MCF 10A (cell line): ENCODE data around the gene PCAT7. TPM values are rescaled to one million over a fixed set of nuclear protein-coding genes. Genes with fewer than 3 reads are reported as not detected.
"Not testable (repeated sequence)": the region's sequence is repeated elsewhere in the genome, so short reads cannot be mapped to it uniquely, and the experiment has no call there.

Experiments used
- BruUV-seq: library from RNA; stranded (reverse); fragments of 400-500 nt; replicated peaks from 2 replicates; lab custom pipeline; 2021; lab: Mats Ljungman, UMichigan
- CTCF ChIA-PET: fragments of 300-600 bp; sonication (Branson Sonifier 250); formaldehyde crosslinking; extraction: SDS; loops from one replicate; lab custom pipeline; 2021; ENCODE audit warnings: antibody characterized with exemption, inconsistent platforms; lab: Yijun Ruan, JAX
- POLR2A ChIA-PET: fragments of 300-600, 350-650 bp; sonication (Branson Sonifier 250); formaldehyde crosslinking; extraction: SDS; loops from one replicate; lab custom pipeline; 2020; ENCODE audit warnings: antibody characterized with exemption, inconsistent platforms; lab: Yijun Ruan, JAX
- DNase-seq: peaks from one replicate; pipeline ENCODE4 v3.0.0-alpha.2; 2018; ENCODE audit not compliant: unreplicated experiment
- H3K27ac Mint-ChIP-seq: one replicate; pipeline ENCODE4 v1.8.0; 2022; ENCODE audit warnings: mild to moderate bottlenecking, low read depth, mixed read lengths; ENCODE audit not compliant: unreplicated experiment
- H3K27me3 Mint-ChIP-seq: one replicate; pipeline ENCODE4 v1.8.0; 2022; ENCODE audit warnings: mixed read lengths; ENCODE audit not compliant: insufficient read depth, unreplicated experiment
- H3K36me3 Mint-ChIP-seq: one replicate; pipeline ENCODE4 v1.8.0; 2022; ENCODE audit warnings: mild to moderate bottlenecking, moderate library complexity, mixed read lengths; ENCODE audit not compliant: insufficient read depth, unreplicated experiment
- H3K4me1 Mint-ChIP-seq: one replicate; pipeline ENCODE4 v1.8.0; 2022; ENCODE audit warnings: mixed read lengths; ENCODE audit not compliant: insufficient read depth, unreplicated experiment
- H3K4me3 Mint-ChIP-seq: one replicate; pipeline ENCODE4 v1.8.0; 2022; ENCODE audit warnings: mild to moderate bottlenecking, moderate library complexity, mixed read lengths; ENCODE audit not compliant: unreplicated experiment
- H3K9me3 Mint-ChIP-seq: one replicate; pipeline ENCODE4 v1.8.0; 2022; ENCODE audit warnings: mixed read lengths; ENCODE audit not compliant: unreplicated experiment
- intact Hi-C: fragments of 100-400 bp; cut with micrococcal nuclease; formaldehyde crosslinking; loops from 2 replicates; pipeline ENCODE4 v1.14.1; 2022
- total RNA-seq: library from RNA; stranded (reverse); gene quantifications from 2 replicates; pipeline ENCODE4 v1.2.3, GENCODE V29; 2022
- TF ChIP-seq, protein P1 (sequence below): fragments of 200-600 bp; IDR thresholded peaks from one replicate; pipeline ENCODE4 v1.8.0; 2022; ENCODE audit warnings: antibody characterized with exemption, mild to moderate bottlenecking; ENCODE audit not compliant: unreplicated experiment

Gene PCAT7
- total RNA-seq, 1 experiment from 2014 or later: not detected

DNA sequence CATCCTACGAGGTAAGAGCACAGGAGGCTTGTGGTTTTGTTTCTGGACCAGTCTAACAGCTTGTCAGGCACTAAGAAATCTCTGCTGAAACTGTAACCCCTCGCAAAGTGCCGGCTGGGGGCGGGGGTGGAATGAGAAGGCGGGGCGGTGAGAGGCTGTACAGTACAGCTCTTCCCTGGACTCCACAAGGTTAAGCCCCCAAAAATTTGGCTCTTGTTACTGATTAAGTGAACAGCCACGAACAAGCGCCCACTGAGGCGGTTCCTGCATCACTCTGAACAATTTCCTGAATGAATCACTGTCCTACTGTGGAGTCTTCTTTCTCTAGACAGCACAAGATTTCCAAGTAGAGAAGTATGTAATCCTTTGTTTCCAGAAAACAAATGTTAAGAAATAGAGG is 31.9 kb downstream of the PCAT7 start:
- H3K27me3 Mint-ChIP-seq: peaks cover 15% of the 10 kb centered on the region
- CTCF ChIA-PET: interaction anchor here (1.5 kb wide), 1 partner anchor 14 kb away, joined by 3 read pairs; no protein-coding TSS in a partner anchor
- no peaks in the 10 kb centered on the region for H3K9me3 Mint-ChIP-seq
- H3K4me1 Mint-ChIP-seq: peaks cover 5% of the 10 kb centered on the region
- intact Hi-C loops: no loop called here
- no TSS peak for BruUV-seq
- TF ChIP-seq, protein P1, sequence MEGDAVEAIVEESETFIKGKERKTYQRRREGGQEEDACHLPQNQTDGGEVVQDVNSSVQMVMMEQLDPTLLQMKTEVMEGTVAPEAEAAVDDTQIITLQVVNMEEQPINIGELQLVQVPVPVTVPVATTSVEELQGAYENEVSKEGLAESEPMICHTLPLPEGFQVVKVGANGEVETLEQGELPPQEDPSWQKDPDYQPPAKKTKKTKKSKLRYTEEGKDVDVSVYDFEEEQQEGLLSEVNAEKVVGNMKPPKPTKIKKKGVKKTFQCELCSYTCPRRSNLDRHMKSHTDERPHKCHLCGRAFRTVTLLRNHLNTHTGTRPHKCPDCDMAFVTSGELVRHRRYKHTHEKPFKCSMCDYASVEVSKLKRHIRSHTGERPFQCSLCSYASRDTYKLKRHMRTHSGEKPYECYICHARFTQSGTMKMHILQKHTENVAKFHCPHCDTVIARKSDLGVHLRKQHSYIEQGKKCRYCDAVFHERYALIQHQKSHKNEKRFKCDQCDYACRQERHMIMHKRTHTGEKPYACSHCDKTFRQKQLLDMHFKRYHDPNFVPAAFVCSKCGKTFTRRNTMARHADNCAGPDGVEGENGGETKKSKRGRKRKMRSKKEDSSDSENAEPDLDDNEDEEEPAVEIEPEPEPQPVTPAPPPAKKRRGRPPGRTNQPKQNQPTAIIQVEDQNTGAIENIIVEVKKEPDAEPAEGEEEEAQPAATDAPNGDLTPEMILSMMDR: no peak
- no peak overlapping the region for H3K27ac Mint-ChIP-seq
- no peak for DNase-seq
- POLR2A ChIA-PET: no interaction called here
- peaks cover 4% of the 10 kb centered on the region for H3K36me3 Mint-ChIP-seq
- H3K4me3 Mint-ChIP-seq: no peak overlapping the region

DNA sequence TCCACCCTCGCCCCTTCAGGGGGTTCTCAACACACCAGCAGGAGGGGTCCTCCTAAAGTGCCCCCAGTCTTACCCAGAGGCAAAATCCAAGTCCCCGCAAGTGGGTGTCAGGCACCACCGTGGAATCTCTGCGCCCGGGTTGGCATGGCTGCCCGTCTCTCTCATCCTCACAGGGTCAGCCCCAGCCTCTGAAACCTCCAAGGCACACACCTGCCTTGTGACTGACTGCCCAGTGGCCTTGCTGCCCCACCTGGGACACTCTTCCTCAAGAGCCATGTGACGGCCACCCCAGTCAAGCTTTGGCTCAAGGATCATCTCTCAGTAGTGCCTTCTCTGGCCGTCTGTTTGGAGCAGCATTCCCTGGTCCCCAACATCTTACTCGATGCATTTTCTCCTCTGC is 33.8 kb downstream of the PCAT7 start:
- ChIA-PET CTCF (no interaction called here), POLR2A (no interaction called here)
- no peak overlapping the region for H3K4me3 Mint-ChIP-seq
- H3K36me3 Mint-ChIP-seq: no peaks in the 10 kb centered on the region
- TF ChIP-seq, protein P1: no peak
- intact Hi-C loops: no loop called here
- no peak for DNase-seq
- H3K27me3 Mint-ChIP-seq: peaks cover 15% of the 10 kb centered on the region
- no peak overlapping the region for H3K27ac Mint-ChIP-seq
- BruUV-seq: no TSS peak
- H3K9me3 Mint-ChIP-seq: no peaks in the 10 kb centered on the region
- H3K4me1 Mint-ChIP-seq: peaks cover 5% of the 10 kb centered on the region

DNA sequence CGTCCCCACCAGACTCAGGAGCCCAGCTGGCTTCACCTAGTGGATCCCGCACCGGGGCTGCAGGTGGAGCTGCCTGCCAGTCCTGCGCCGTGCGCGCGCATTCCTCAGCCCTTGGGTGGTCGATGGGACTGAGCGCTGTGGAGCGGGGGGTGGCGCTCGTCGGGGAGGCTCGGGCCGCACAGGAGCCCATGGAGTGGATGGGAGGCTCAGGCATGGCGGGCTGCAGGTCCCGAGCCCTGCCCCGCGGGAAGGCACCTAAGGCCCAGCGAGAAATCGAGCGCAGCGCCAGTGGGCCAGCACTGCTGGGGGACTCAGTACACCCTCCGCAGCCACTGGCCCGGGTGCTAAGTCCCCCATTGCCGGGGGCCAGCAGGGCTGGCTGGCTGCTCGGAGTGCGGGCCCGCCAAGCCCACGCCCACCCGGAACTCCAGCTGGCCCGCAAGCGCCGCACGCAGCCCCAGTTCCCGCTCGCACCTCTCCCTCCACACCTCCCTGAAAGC is 36.2 kb downstream of the PCAT7 start:
- H3K36me3 Mint-ChIP-seq, BruUV-seq, H3K4me3 Mint-ChIP-seq, POLR2A ChIA-PET, H3K9me3 Mint-ChIP-seq, CTCF ChIA-PET, intact Hi-C loops, DNase-seq, H3K27ac Mint-ChIP-seq, H3K4me1 Mint-ChIP-seq: not testable (repeated sequence)
- peaks cover 15% of the 10 kb centered on the region for H3K27me3 Mint-ChIP-seq

DNA sequence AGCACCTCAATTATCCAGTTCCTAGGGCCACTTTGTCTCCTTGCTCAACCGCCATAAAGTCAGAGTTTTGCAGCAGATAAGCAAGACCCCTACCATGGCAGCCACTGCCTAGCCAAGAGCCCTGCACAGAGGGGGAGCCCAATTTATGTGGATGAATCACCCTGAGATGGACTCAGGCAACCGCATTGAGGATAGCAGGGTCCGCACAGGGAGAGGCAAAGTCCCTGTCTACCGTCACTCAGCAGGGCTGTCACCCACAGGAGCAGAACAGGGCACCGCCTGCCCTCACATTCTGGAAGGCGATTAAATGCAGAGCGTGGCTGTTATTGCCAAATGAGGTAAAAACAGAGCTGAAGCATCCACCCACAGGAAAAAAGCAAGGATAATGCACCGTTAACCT is 37.0 kb downstream of the PCAT7 start:
- intact Hi-C loops: no loop called here
- TF ChIP-seq, protein P1: no peak
- H3K4me3 Mint-ChIP-seq: no peak overlapping the region
- H3K4me1 Mint-ChIP-seq: no peaks in the 10 kb centered on the region
- POLR2A ChIA-PET: no interaction called here
- no peak overlapping the region for H3K27ac Mint-ChIP-seq
- no peaks in the 10 kb centered on the region for H3K36me3 Mint-ChIP-seq
- BruUV-seq: no TSS peak
- no peaks in the 10 kb centered on the region for H3K9me3 Mint-ChIP-seq
- CTCF ChIA-PET: no interaction called here
- no peak for DNase-seq
- peaks cover 15% of the 10 kb centered on the region for H3K27me3 Mint-ChIP-seq

DNA sequence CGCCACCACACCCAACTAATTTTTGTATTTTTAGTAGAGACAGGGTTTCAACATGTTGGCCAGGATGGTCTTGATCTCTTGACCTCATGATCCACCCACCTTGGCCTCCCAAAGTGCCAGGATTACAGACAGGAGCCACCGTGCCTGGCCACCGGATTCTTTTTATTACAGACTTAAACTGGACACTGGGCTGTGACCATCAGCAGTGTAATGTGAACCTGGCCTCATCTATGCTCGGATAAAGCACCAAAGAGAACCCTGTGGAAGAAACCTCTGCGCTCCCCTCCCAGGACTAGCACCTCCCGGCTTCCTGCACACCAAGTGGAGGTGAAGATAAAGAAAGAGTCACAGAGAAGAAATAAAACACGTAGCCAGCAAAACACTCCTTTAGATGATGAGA is 37.8 kb downstream of the PCAT7 start:
- H3K4me1 Mint-ChIP-seq, H3K4me3 Mint-ChIP-seq, H3K9me3 Mint-ChIP-seq, H3K27ac Mint-ChIP-seq, H3K36me3 Mint-ChIP-seq, POLR2A ChIA-PET, DNase-seq, CTCF ChIA-PET, BruUV-seq, intact Hi-C loops: not testable (repeated sequence)
- H3K27me3 Mint-ChIP-seq: peaks cover 15% of the 10 kb centered on the region
